Smooth muscle cell (in vitro differentiated cells): ENCODE data around the gene ZNF652. TPM values are rescaled to one million over a fixed set of nuclear protein-coding genes. Genes with fewer than 3 reads are reported as not detected.

Source experiments
- DNase-seq: peaks from one replicate; lab custom pipeline; 2025; ENCODE audit not compliant: unreplicated experiment; lab: John Stamatoyannopoulos, UW
- H2AFZ ChIP-seq: fragments of 200-600 bp; sonication (generic); 2 replicates; pipeline ENCODE4 v1.6.0; 2016; ENCODE audit warnings: antibody characterized with exemption, low read depth, mild to moderate bottlenecking
- H3F3A ChIP-seq: fragments of 200-600 bp; sonication (generic); 2 replicates; pipeline ENCODE4 v1.6.0; 2017; ENCODE audit warnings: antibody characterized with exemption, low read depth
- H3K27ac ChIP-seq: fragments of 200-600 bp; sonication (generic); 2 replicates; pipeline ENCODE4 v1.5.1; 2016; ENCODE audit warnings: low read depth, mild to moderate bottlenecking
- H3K27me3 ChIP-seq: fragments of 200-600 bp; sonication (generic); 2 replicates; pipeline ENCODE4 v1.6.1; 2016; ENCODE audit warnings: low read depth, mild to moderate bottlenecking
- H3K36me3 ChIP-seq: fragments of 200-600 bp; sonication (generic); 2 replicates; pipeline ENCODE4 v1.5.1; 2016; ENCODE audit warnings: low read depth
- H3K4me1 ChIP-seq: fragments of 200-600 bp; sonication (generic); 2 replicates; pipeline ENCODE4 v1.5.1; 2016; ENCODE audit warnings: low read depth
- H3K4me2 ChIP-seq: fragments of 200-600 bp; sonication (generic); 2 replicates; pipeline ENCODE4 v1.6.0; 2016; ENCODE audit warnings: mild to moderate bottlenecking
- H3K4me3 ChIP-seq: fragments of 200-600 bp; sonication (generic); 2 replicates; pipeline ENCODE4 v1.5.1; 2016; ENCODE audit warnings: mild to moderate bottlenecking
- H3K79me2 ChIP-seq: fragments of 200-600 bp; sonication (generic); 2 replicates; pipeline ENCODE4 v1.6.0; 2016; ENCODE audit warnings: low read depth, mild to moderate bottlenecking
- H3K9ac ChIP-seq: fragments of 200-600 bp; sonication (generic); 2 replicates; pipeline ENCODE4 v1.6.0; 2016; ENCODE audit warnings: low read depth
- H3K9me3 ChIP-seq: fragments of 200-600 bp; sonication (generic); replicated peaks from 2 replicates; pipeline ENCODE4 v1.5.1; 2016; ENCODE audit warnings: low read depth
- H4K20me1 ChIP-seq: fragments of 200-600 bp; sonication (generic); 2 replicates; pipeline ENCODE4 v1.6.0; 2016; ENCODE audit warnings: low read depth
- WGBS: methylation state at CpG from one replicate; pipeline ENCODE4 v1.1.7; 2016; ENCODE audit warnings: low lambda C conversion rate; 5-methylcytosine and 5-hydroxymethylcytosine counted together
- polyA plus RNA-seq: library from polyadenylated mRNA; unstranded; fragments of >200 nt; fragmentation: Nextera tagmentation; extraction: Ambion mirVana; gene quantifications from 2 replicates; pipeline ENCODE4 v1.2.1, GENCODE V29; 2016
- total RNA-seq: library from RNA; depleted of rRNA; stranded (reverse); fragments of >200 nt; gene quantifications from 2 replicates; pipeline ENCODE4 v1.2.3, GENCODE V29; 2014
- TF ChIP-seq, protein P1 (sequence below): fragments of 200-600 bp; sonication (generic); IDR thresholded peaks from 2 replicates; pipeline ENCODE4 v1.5.1; 2017; ENCODE audit warnings: borderline replicate concordance, mild to moderate bottlenecking, antibody characterized with exemption; ENCODE audit not compliant: insufficient read depth, poor library complexity, severe bottlenecking

The ZNF652 gene
- total and polyA plus RNA-seq, 2 experiments from 2014 or later, result 18.3 to 48.8 TPM

DNA sequence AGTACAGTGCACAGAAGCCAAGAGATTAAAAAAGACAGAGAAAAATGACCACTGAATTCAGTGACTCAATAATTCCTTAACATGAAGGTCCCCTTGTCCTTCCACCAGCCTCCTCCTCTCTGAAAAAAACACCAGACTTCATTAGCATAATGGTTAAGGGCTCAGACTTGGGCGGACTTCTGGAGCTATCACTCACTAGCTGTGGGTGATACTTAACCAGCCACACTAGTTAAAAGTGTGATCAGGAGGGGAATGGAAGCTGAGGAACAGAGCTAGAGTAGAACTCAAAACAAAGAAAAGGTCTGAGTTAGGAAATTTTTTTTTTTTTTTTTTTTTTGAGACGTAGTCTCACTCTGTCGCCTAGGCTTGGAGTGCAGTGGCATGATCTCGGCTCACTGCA is 23.2 kb downstream of the ZNF652 start:
- Histone ChIP-seq H3F3A (peaks cover 26% of the 10 kb centered on the region), H3K9me3 (no peaks in the 10 kb centered on the region), H4K20me1 (peaks cover 99% of the 10 kb centered on the region), H3K9ac (no peak overlapping the region), H3K4me3 (no peak overlapping the region), H3K36me3 (no peaks in the 10 kb centered on the region), H3K4me1 (peaks cover 5% of the 10 kb centered on the region), H2AFZ (no peak overlapping the region), H3K27ac (peak overlapping the region; percentile 60), H3K79me2 (peaks cover 62% of the 10 kb centered on the region), H3K27me3 (no peaks in the 10 kb centered on the region), H3K4me2 (peak overlapping the region; percentile 9)
- 39% methylated on average over 4 of the region's 4 CpGs for WGBS
- DNase-seq, result no peak
- TF ChIP-seq, protein P1, sequence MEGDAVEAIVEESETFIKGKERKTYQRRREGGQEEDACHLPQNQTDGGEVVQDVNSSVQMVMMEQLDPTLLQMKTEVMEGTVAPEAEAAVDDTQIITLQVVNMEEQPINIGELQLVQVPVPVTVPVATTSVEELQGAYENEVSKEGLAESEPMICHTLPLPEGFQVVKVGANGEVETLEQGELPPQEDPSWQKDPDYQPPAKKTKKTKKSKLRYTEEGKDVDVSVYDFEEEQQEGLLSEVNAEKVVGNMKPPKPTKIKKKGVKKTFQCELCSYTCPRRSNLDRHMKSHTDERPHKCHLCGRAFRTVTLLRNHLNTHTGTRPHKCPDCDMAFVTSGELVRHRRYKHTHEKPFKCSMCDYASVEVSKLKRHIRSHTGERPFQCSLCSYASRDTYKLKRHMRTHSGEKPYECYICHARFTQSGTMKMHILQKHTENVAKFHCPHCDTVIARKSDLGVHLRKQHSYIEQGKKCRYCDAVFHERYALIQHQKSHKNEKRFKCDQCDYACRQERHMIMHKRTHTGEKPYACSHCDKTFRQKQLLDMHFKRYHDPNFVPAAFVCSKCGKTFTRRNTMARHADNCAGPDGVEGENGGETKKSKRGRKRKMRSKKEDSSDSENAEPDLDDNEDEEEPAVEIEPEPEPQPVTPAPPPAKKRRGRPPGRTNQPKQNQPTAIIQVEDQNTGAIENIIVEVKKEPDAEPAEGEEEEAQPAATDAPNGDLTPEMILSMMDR, result no peak

DNA sequence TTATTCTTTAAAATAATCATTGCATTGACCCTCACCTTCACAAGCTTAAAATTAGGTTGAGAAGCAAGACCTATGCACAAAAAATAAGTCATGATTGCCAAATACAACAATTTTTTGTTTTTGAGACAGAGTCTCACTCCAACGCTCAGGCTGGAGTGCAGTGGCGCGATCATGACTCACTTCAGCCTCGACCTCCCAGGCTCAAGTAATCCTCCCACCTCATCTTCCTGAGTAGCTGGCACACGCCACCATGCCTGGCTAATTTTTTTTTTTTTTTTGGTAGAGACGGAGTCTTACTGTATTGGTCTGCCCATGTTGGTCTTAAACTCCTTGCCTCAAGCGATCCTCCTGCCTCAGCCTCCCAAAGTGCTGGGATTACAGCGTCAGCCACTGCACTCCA is 24.2 kb downstream of the ZNF652 start:
- TF ChIP-seq, protein P1, result no peak
- no peaks in the 10 kb centered on the region for H3K36me3 ChIP-seq
- H3K79me2 ChIP-seq, result peaks cover 70% of the 10 kb centered on the region
- WGBS, result 45% methylated on average over 8 of the region's 8 CpGs
- peaks cover 5% of the 10 kb centered on the region for H3K4me1 ChIP-seq
- H3F3A ChIP-seq, result peaks cover 18% of the 10 kb centered on the region
- H3K9ac ChIP-seq, result no peak overlapping the region
- no peak for DNase-seq
- H2AFZ ChIP-seq, result no peak overlapping the region
- no peaks in the 10 kb centered on the region for H3K27me3 ChIP-seq
- H4K20me1 ChIP-seq, result peaks cover 96% of the 10 kb centered on the region
- no peaks in the 10 kb centered on the region for H3K9me3 ChIP-seq
- H3K4me2 ChIP-seq, result peak overlapping the region; percentile 58
- no peak overlapping the region for H3K4me3 ChIP-seq
- H3K27ac ChIP-seq, result peak overlapping the region; percentile 60

DNA sequence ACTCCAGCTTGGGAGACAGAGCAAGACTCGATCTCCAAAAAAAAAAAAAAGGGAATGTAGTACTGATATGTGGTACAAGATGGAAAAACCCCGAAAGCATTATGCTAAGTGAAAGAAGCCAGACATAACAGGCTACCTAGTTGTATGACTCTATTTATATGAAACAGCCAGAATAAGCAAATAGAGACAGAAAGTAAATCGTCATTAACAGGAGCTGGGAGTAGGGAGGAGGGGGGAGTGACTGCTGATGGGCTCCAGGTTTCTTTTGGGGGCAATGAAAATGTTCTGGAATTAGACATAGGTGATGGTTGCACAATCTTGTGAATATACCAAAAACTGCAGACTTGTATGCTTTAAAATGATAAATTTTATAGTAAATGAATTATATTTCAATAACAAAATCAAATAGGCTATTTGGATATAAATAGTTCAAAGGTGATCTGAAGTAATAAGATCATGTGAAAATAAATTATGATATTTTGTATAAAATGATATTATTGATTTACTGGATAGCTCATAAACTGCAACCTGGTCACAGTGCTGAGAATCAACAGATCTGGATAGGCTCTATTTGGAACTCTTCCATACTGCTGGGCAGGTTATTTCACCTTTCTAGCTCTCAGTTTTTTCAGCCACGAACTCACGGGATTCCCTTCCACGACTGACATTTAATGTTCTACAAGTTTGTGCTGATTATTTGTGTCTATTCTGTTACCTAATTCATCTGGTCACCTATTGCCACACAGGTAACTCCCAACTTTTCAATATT is 27.1 kb downstream of the ZNF652 start:
- no peak overlapping the region for H3K27ac ChIP-seq
- no peak overlapping the region for H3K4me2 ChIP-seq
- H3K9ac ChIP-seq, result no peak overlapping the region
- H3K36me3 ChIP-seq, result no peaks in the 10 kb centered on the region
- H3K4me1 ChIP-seq, result peaks cover 5% of the 10 kb centered on the region
- TF ChIP-seq, protein P1, result no peak
- H3K9me3 ChIP-seq, result no peaks in the 10 kb centered on the region
- H3K79me2 ChIP-seq, result peaks cover 83% of the 10 kb centered on the region
- H3F3A ChIP-seq, result peaks cover 3% of the 10 kb centered on the region
- H3K4me3 ChIP-seq, result no peak overlapping the region
- no peak for DNase-seq
- H2AFZ ChIP-seq, result no peak overlapping the region
- no peaks in the 10 kb centered on the region for H3K27me3 ChIP-seq
- 77% methylated on average over 6 of the region's 6 CpGs for WGBS
- H4K20me1 ChIP-seq, result peaks cover 96% of the 10 kb centered on the region

DNA sequence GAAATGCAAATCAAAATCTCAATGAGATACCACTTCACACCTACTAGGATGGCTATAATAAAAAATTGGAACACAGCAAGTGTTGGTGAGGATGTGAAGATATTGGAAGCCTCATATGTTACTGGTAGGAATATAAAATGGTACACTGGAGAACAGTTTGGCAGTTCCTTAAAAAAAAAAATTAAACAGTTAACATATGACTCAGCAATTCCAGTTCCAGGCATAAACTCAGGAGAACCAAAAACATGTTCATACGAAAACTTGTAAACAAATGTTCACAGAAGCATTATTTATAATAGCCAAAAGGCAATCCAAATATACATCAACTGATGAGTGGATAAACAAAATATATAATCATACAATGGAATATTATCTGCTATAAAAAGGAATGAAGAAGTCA is 28.2 kb downstream of the ZNF652 start:
- Histone ChIP-seq H3K27me3 (no peaks in the 10 kb centered on the region), H3K4me2 (no peak overlapping the region), H4K20me1 (peaks cover 96% of the 10 kb centered on the region), H3K4me3 (no peak overlapping the region), H3K79me2 (peaks cover 89% of the 10 kb centered on the region), H3K9ac (no peak overlapping the region), H2AFZ (no peak overlapping the region), H3K4me1 (peaks cover 5% of the 10 kb centered on the region), H3K27ac (no peak overlapping the region), H3K9me3 (no peaks in the 10 kb centered on the region), H3K36me3 (no peaks in the 10 kb centered on the region), H3F3A (peaks cover 3% of the 10 kb centered on the region)
- TF ChIP-seq, protein P1, result no peak
- DNase-seq, result no peak
- 37% methylated on average over 1 of the region's 1 CpG for WGBS
